ENCODE data around the gene DENND2A. TPM values are rescaled to one million over a fixed set of nuclear protein-coding genes. Genes with fewer than 3 reads are reported as not detected.

Gene DENND2A
- 0.41 to 1.0 TPM (median 0.55 TPM) in 5 replicates for total RNA-seq (2022; extraction: Qiagen RNA extraction)

GRCh38 chr7:140640727-140641523 lies at the start of gene DENND2A:
Gene DENND2A, minus strand, starts transcription at chr7:140640813. Its CDS starts 38,416 bp downstream, at chr7:140602397.

GRCh38 chr7:140672382-140673062 lies 31.9 kb upstream of the DENND2A start, which contains the start of gene ADCK2:
Gene ADCK2, plus strand, starts transcription at chr7:140672945. Its CDS starts 386 bp downstream, at chr7:140673331.

DNA sequence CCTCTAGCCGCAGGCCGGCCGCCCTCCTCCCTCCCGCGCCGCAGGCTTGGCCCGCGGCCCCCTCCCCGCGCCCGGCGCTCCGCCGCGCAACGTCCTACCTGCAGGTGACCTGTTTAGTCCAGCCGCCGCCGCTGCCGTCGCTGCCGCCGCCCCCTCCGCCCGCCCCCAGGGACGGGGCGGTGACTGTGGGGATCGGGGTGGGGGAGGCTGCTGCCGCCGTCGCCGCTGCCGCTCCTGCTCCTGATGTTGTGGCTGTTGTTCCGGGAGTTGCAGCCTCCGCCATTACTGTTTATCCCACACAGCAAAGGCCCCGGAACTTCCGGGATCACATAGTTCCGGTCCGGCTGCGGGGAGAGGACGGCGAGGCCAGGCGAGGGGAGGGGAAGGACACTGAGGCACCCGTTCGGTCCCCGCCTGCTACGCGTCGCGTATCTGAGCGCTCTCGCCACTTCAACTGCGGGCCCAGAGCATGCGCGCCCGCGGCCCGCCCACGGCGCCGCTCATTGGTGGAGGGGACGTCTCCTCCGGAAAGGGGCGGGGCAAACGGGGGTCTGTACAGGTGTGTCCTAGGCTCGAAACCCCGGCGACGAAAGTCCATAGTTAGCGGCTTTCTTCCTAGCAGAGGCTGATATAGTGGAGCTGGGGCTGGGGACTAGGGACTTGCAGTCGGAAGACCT lies 161.4 kb downstream of the DENND2A start, which contains the start of gene MKRN1:
TSS of gene MKRN1 (minus strand) at position 444 of the 677 bp plus-strand sequence. CDS start at position 283, 161 bp downstream.

Other genes starting within 250 kb of the DENND2A start
- gene SLC37A3, start 242.3 kb downstream of the DENND2A start, total RNA-seq (2022; extraction: Qiagen RNA extraction) = 25.1 to 34.0 TPM (median 27.9 TPM) in 5 replicates
- not detected in 5 replicates for gene RAB19, start 236.8 kb downstream of the DENND2A start, total RNA-seq (2022; extraction: Qiagen RNA extraction)
- gene MKRN1, start 161.3 kb downstream of the DENND2A start, total RNA-seq (2022; extraction: Qiagen RNA extraction) = 52.8 to 68.6 TPM (median 54.0 TPM) in 5 replicates
- gene ADCK2, start 32.1 kb upstream of the DENND2A start, total RNA-seq (2022; extraction: Qiagen RNA extraction) = 16.4 to 21.4 TPM (median 20.3 TPM) in 5 replicates
- gene NDUFB2, start 55.9 kb upstream of the DENND2A start, total RNA-seq (2022; extraction: Qiagen RNA extraction) = 363 to 395 TPM (median 388 TPM) in 5 replicates